NCI-H748 (cell line): Measurements from ENCODE around the gene MRPS25.

Experiments
- DNase-seq: peaks from one replicate; lab custom pipeline; 2025; ENCODE audit not compliant: unreplicated experiment; lab: John Stamatoyannopoulos, UW

Gene MRPS25

DNA sequence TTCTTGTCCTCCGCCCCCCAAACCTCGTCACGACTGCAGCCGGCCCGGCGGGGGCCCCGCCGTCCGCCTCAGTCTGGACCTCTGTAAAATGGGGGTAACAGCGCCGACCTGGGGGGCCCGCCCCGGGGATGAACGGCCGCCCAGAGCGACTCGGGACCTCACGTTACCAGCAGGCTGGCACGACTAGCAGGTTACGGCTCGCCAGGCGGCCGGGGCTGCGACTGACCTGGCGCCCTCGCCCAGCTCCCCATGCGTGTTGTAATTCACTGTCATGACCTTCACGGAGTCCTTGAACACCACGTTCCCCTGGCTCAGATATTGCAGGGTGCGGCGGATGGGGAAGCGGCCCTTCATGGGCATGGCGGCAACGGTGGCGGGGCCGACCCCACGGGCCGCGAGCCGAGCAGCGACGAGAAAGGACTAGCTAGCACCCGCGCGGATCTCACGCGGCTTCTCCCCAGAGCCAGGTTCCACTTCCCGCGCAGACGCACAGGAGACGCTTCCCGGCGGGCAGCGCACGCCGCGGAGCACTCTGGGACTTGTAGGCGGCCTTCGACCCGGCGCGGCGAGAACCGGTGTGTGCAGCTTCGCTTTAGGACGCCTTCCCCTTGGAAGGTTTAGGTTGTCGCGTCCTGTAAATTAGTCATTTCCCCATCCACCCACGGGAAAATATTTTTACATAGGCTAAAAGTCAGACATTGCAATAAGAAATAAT lies at the start of gene MRPS25:
MRPS25 (minus strand) TSS at position 481 of the 715 bp plus-strand sequence; CDS start at position 360, 121 bp downstream.
- peak; percentile 88 for DNase-seq

DNA sequence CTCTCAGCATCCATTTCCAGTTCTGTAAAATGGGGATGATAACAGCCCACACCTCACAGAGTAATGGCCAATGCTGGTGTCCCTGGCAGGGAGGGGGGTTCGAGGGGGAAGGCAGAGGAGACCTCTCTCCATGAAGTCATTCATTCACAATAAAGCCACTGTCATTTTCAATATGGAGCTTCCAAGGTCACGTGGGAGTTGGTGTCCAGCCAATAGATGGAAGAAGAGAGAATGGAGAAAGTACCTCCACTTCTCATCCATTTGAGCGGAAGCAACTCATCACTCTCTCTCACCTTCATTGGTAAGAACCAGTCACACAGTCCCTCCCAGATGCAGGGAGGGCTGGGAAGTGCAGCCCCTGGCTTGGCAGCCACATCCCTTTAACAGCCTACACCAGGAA lies 48.8 kb upstream of the MRPS25 start:
- DNase-seq: no peak

DNA sequence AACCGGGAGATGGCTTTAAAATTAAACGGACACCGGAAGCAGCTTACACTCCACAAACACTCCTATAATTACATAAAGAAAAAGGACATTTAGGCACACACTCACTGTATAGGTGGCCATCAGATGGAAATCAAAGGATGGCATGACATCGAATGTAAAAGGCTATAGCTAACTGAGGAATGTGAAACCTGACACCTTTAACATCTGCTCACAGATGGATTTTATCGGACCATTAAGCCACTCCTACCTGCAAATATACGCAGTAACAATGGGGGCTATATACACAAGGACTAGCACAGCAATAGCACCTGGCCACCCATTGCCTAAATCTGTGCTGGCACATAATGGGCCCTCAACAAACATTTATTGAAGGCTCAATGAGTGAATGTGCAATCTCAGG lies 48.4 kb upstream of the MRPS25 start:
- peak; percentile 95 for DNase-seq

DNA sequence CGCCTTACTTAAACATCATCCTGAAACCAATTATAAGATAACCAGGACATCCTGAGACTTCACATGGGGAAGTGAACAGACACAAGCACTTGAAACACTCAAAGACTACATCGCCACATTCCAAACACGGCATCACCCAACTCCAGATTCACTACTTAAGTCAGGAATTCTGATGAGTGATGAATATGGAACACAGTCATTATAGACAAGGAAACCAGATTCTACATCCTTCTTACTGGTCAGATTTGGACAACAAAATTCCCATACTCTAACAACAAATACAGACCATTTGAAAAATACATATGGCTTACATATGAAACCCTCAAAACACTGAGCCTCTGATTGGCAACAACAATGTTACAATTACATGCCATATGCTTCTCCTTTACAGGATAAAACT lies 46.9 kb upstream of the MRPS25 start:
- no peak for DNase-seq

DNA sequence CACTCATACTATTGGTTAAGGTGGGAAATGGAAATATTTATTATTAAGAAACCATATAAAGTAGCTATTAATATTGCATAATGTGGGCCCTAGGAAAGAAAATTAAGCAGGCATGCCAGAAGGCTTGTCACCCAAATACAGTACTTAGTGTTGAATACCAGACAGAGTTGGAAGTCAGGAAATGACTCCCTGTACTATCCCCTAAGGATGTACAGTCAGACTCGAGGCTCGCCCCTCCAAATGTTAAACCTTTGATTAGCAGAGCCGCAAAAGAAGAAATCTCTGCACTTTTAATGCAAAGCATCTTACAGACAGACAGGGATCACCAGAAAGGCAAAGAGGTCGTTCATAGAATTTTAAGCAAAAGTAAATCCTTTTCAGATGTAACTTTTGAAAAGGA lies 45.1 kb upstream of the MRPS25 start:
- DNase-seq: no peak

DNA sequence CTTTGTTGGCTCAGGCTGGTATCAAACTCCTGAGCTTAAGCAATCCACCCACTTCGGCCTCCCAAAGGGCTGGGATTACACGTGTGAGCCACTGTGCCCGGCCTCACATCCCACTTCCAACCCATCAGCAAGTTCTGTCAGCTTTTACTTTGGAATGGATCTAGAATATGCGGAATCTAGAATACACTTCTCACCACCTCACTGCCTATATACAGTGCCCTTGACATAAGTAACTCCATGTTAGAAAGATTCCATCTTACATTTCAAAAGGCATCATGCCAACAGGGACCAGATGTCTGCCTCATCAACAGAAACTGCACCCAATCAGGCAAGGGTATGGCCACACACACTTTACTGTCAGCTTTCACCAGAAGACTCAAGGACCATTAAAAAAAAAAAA lies 43.8 kb upstream of the MRPS25 start:
- DNase-seq: no peak

DNA sequence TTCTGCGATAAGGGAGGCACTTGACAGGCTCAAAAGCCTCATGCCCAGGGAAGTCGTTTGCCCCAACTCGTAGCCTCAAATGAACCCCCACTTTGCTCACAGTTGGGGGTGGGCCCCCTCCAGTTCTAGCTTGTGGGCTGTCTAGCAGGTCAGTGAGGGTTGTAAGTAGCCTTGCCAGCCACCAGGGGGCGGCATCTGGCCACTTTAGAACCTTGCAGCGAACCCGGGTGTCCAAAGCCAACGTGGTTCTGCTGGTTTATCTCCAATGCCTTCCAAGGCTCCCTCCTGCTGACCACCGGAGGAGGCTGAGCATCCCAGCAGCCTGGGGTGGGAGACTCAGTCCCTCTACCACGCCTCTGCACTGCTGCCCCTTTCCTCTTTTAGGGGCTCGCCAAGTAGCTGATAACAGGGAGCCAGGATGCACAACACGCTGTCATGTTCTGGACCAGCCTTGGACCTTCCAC lies 43.0 kb upstream of the MRPS25 start:
- DNase-seq: peak; percentile 72

DNA sequence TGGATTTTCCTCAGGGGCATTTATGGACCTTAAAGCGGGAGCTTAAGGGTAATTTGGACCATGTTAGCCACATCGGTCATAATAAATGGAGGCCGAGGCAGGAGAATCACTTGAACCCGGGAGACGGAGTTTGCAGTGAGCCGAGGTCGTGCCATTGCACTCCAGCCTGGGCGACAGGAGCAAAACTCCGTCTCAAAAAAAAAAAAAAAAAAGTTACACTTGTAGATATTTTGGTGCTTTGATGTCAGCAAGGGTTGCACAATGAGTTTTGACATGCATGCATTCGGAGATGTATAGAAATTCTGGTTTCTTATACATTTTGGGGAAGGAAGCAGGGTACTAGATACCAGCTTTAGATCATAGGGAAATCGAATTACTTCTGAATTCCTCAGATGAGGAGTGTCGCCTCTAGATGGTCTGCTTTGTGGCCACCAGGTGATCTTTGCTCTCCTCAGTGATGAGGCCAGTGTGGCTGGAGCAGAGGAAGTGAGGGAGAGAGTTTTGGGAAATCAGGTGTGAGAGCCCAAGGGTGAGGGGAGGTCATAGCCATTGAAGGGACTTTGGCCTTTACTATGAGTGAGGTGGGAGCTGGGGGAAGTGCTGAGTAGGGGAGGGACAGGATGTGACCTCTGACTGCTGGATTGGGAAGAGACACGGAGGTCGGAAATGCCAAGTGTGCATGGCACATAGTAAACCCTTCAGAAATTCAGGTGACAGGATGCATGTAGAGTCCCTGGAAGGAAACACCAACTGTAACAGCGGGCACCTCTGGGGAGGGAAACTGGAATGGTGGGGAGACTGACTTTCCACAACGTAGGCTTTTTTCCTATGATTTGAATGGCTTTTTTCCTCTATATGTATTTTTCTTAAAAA lies 42.2 kb upstream of the MRPS25 start:
- DNase-seq: no peak

DNA sequence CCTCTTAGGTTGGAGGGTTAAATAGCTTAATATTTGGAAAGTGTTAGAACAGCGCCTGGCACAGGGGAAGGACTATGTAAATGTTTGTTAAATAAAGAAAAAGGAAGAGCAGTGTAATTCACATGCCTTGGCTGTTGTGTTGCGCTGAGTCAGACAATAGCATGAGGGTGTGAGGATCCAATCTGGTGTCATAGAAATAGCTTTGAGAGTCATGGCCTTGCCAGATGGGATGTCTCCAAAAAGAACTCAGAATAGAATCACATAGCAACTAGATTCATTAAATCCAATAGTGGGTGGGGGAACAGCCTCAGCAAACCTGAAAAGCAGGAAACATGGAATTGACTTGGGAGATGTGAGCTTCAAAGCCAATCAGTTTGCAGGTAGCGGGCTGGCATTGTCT lies 37.7 kb upstream of the MRPS25 start:
- DNase-seq: peak; percentile 12

DNA sequence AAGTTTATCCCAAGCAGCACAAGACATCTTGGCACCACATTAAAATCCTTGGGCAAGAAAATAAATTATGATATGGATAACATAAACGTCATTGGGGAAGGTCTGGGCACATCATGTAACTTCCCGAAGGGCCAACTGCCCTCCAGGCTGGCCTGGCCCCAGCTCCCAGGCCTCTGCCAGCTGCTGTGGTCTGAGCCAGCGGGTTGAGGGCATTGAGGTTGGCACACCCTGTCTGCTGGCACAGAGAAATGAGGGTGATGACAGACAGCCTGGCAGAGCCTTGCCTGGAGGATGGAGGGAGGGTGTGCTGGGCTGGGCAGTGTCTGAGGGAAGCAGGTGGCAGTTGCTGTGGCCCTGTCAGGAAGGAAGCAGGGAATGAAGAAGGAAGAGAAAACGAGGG lies 37.1 kb upstream of the MRPS25 start:
- DNase-seq: no peak

DNA sequence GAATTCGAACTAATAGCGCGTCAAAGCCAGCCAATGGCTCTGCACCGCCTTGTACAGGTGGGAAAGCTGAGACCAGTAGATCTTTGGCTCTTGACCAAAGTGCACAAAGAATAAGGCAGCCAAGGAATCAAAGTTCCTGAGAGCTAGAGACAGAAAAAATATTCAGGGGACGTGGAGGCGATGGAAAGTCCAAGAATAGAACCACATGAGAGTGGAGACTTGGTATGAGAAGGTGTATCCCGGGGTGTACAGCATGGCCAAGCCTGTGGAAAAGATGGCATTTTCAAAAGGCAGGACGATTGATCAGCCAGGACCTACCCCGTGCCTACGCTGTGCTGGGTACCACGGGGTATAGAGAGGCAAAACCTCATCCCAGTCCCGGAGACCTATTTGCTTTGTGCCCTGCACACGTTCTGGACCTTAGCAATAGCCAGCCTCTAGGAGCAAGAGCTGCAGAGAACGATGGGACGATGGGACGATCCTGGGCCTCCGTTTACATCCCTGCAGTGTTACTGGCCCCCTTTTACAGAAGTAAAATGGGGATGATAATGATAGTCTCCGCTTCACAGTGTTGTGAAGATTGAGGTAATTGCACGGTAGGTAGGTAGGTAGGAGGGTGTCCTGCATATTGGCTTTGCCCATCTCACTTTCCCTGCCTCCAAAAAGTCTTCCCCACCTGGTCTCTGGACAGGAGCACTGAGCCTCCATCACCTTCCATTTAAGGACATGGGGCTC lies 34.4 kb upstream of the MRPS25 start:
- peak; percentile 27 for DNase-seq

DNA sequence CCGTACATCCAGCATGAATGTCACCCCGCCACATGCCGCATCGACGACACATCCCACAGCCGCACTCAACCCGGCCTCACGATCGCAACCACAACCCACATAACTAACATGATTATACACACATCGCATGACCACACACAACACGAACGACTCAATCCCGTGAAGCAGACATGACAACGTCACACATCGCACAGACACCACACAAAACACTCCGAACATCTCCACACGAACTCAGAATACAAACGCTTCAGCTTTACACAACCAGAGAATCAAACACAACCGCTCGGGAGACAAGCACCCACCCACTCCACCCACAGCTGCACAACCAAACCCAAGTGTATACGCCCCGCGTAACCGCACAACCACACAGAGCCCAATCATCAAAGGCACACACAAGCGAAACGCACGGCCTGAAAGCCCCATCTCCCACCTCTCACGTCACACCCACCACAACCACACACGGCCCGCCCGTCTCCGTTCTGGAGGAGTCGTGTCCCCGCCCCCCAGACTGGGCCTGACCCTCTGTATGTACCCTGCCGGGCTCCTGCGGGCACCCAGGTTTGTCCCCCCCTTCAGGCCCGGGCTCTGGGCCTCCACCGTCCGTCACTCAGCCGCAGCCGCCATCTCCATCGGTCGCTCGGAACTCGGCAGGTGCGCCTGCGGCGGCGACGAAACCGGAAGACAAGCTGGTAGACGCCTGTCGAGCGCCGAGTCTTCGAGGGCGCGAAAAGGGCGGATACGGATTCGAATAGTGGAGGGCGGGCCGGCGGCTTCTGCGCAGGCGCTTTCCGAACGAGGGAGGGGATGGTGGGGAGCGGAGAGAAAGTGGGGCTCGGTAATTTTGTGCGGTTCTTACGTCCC lies 33.6 kb upstream of the MRPS25 start, which contains the start of gene RBSN:
RBSN (minus strand) TSS at position 646 of the 861 bp plus-strand sequence. CDS start 3,028 bp downstream, outside the sequence.
- peak; percentile 94 for DNase-seq

DNA sequence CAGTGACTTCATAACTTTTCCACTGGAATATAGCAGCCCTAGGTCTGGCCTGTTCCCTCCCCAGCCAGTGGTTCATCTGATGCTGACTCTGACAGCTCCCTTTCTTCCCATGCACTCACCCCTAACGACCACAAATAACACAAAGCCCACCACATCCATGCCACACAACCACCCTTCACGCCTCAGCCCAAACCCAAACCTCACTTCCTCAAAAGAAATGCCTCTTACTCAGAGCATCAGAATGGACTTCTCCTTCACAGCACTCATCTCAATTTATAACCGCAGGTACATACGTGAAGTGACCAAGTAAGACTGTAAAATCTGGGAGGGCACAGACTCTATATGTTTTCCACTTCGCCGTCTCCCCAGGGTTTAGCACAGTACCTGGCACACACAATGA lies 32.8 kb upstream of the MRPS25 start:
- DNase-seq: no peak

DNA sequence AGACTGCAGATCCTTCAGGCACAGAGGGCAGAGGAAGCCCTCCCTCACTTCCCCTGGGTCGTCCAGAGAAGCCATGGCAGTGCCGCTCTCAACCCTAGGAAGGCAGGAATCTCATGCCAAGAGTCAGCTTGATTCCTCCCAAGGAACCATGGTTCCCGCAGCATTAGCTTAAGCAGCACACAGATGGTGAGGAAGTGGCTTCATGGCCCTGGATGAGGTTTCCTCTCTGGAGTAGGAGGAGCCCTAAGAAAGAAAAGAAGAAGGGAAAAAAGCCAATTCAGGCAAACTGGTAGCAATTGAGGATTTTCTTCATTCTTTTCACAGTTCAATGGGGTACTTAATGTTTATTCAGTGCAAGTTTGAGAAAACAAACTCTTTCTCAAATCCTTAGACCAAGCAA lies 30.9 kb upstream of the MRPS25 start:
- DNase-seq: no peak

DNA sequence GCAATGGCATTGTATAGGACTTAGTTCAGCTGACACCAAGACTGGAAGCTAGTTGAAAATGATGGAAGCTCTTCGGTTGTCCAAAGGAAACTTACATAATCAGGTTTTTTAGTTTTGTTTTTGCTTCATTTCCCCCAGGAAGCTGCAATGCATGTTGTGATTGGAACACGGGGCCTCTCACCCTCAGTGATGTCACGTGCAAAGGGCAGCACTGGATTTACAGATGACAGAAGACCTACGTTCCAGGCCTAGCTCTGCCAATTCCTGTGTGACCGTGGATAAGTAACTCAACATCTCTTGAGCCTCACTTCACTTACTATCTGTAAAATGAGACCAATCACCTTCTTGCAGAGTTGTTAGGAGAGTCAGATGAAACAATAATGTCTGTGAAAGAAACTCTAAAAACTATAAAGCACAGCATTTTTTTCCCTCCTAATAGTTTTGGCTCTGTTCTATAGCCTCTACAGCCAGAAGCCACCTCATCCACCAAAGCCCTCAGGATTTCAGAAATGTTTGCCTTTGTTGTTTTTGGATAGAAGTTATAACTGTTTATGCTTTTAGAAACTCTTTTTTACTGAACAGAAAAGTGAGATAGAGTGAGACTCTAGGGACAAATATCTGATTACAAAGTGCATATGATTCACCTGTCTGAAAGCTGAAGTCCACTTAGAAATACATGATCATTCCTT lies 29.2 kb upstream of the MRPS25 start:
- DNase-seq: no peak

DNA sequence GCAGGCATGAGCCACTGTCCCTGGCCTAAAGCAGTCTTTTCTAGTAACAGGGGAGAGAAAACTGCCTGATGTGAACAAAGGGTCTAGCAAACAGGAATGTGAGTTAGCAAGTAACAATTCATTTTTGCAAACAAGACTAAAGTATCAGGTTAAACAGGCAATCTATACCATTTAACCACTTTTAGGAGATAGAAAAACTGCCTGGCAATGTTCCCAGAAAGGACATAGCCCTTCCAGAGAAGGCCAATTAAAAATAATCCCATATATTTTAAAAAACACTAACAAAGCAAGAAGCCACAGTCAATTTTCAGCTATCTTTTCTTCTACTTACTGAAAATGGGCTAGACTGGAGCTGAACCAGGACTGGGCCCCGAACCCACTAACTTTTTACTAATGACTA lies 27.6 kb upstream of the MRPS25 start:
- no peak for DNase-seq

DNA sequence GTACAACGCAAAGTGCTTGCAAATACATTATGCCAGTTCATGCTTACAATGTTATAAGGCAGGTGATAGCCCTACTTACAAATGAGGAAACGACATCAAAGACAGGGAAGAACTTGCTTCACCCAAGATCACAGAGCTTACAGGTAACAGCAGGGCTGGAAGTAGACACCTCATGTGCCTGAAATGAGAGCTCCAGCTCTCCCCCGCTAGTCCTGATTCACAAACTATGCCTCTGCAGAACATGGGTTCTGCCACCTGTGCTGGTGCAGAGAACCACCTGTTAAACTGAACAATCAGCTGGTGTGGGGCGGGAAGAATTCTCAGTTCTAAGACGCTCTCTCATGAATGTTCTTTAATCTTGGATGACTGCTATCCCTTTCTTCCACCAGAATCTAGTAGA lies 26.5 kb upstream of the MRPS25 start:
- DNase-seq: no peak

DNA sequence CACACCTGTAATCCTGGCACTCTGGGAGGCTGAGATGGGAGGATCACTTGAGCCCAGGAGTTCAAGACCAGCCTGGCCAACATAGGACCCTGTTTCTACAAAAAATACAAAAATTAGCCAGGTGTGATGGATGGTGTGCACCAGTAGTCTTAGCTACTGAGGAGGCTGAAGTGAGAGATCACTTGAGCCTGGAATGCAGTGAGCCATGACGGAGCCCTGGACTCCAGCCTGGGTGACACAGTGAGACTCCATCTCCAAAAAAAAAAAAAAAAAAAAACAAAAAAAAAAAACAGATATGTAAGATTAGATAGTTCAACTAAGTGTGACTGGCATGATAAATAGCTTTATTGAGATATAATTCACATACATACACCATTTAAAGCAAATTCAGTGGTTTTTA lies 24.1 kb upstream of the MRPS25 start:
- DNase-seq: no peak

DNA sequence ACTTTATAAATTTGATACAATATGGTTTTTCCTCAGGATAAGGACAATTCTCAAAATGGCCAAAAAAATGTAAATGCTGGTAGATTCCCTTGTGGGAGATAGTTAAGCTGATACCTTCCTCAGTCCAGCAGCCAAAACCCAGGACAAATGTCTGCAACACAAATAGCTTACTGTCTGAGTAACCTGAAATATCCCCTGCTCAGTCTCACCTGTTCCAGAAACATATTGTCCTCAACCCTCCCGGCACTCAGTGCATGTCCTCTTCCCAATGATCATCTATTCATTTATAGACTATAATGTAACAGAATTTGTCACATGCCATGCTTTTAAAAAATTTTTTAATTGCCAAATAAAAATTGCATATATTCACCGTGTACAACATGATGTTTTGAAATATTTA lies 21.6 kb upstream of the MRPS25 start:
- DNase-seq: no peak

DNA sequence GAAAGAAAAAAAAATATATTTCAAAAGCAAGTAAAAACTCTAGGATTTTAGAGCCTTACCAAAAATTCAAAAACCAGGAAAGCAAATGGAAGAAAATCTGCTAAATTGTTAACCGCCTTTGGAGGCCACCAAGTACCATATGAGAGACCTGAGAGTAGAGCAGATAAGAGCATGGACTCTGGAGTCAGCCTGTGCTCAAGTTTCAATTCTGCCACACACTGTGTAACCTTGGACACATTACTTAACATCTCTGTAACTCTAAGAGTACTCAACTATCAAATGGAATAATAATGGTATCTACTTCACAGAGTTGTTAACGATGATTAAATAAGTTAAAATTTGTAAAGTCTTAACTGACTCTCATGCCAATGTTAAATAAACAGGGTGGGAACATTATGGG lies 21.1 kb upstream of the MRPS25 start:
- no peak for DNase-seq
